Measurements from ENCODE around the gene DEAF1.
"Not testable (repeated sequence)": the region's sequence is repeated elsewhere in the genome, so short reads cannot be mapped to it uniquely, and the experiment has no call there.

DEAF1 gene

GRCh38 chr11:674406-674805, 20.6 kb downstream of the DEAF1 start:
- FAIRE-seq, result no peak

- no peak for FAIRE-seq
Measured at GRCh38 chr11:673866-674265, 21.2 kb downstream of the DEAF1 start.

GRCh38 chr11:665704-666281, 29.2 kb downstream of the DEAF1 start:
- FAIRE-seq, result no peak

GRCh38 chr11:665062-665703, 29.8 kb downstream of the DEAF1 start:
- FAIRE-seq, result no peak

GRCh38 chr11:662689-663274, 32.2 kb downstream of the DEAF1 start:
- no peak for FAIRE-seq

- no peak for FAIRE-seq
Measured at GRCh38 chr11:660681-661444, 34.2 kb downstream of the DEAF1 start.

GRCh38 chr11:660281-660680, 34.7 kb downstream of the DEAF1 start:
- FAIRE-seq, result no peak

GRCh38 chr11:659532-660085, 35.4 kb downstream of the DEAF1 start:
- FAIRE-seq, result no peak

GRCh38 chr11:657691-658126, 37.3 kb downstream of the DEAF1 start:
- FAIRE-seq, result no peak

- FAIRE-seq, result no peak
Measured at GRCh38 chr11:656866-657265, 38.2 kb downstream of the DEAF1 start.

- no peak for FAIRE-seq
Measured at GRCh38 chr11:656426-656825, 38.6 kb downstream of the DEAF1 start.

- FAIRE-seq, result no peak
Measured at GRCh38 chr11:655036-655726, 39.8 kb downstream of the DEAF1 start.

- FAIRE-seq, result not testable (repeated sequence)
Measured at GRCh38 chr11:654444-654843, 40.6 kb downstream of the DEAF1 start.

- no peak for FAIRE-seq
Measured at GRCh38 chr11:653837-654236, 41.2 kb downstream of the DEAF1 start.

- FAIRE-seq, result not testable (repeated sequence)
Measured at GRCh38 chr11:653136-653535, 41.9 kb downstream of the DEAF1 start.

- FAIRE-seq, result no peak
Measured at GRCh38 chr11:650482-650881, 44.5 kb downstream of the DEAF1 start.

GRCh38 chr11:647672-648158, 47.3 kb downstream of the DEAF1 start:
- FAIRE-seq, result not testable (repeated sequence)

- no peak for FAIRE-seq
Measured at GRCh38 chr11:646214-646613, 48.8 kb downstream of the DEAF1 start.

- no peak for FAIRE-seq
Measured at GRCh38 chr11:645536-645935, 49.5 kb downstream of the DEAF1 start.

- FAIRE-seq, result no peak
Measured at GRCh38 chr11:643849-644738, 50.9 kb downstream of the DEAF1 start.

- no peak for FAIRE-seq
Measured at GRCh38 chr11:643366-643765, 51.7 kb downstream of the DEAF1 start.

Measured in TTC549 (cell line).